GM19468 (cell line): Measurements from ENCODE around the gene TTC16.
"Not testable (repeated sequence)": the region's sequence is repeated elsewhere in the genome, so short reads cannot be mapped to it uniquely, and the experiment has no call there.

Source experiments
- ATAC-seq: cut with Tn5 transposase; IDR thresholded peaks from one replicate; pipeline ENCODE4 v1.9.1; 2021; ENCODE audit warnings: mild to moderate bottlenecking, moderate library complexity, moderate number of reproducible peaks; ENCODE audit not compliant: unreplicated experiment; ENCODE audit errors: extremely low read depth

Gene TTC16

DNA sequence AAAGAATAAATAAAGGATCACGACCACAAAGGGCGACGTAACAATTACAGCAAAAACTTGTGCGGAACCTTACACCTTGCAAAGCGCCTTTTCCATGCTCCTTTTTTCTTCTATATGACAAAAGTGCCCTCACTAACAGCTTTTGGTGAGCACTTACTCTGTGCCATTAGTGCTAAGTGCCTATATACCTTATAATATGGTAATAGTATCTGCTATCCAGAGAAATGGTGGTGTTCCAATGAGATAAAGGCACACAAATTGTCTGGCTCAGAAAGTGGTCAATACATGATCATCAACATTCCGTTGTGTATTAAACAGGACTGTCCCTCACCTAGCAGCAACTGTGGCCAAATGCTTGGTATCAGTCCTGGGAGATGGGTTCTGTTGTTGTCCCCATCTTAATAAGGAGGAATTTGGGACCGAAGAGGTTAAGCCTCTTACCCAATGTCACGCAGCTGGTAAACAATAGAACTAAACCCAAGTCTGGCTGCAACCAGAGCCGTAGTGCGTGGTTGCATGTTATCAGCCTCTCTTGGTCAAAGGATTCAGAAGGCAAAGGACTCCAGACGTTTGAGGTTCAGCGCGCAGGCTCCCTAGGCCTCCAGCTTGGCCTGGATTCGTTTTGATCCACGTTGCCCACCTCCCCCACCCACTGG is 19.8 kb downstream of the TTC16 start:
- ATAC-seq: no peak

DNA sequence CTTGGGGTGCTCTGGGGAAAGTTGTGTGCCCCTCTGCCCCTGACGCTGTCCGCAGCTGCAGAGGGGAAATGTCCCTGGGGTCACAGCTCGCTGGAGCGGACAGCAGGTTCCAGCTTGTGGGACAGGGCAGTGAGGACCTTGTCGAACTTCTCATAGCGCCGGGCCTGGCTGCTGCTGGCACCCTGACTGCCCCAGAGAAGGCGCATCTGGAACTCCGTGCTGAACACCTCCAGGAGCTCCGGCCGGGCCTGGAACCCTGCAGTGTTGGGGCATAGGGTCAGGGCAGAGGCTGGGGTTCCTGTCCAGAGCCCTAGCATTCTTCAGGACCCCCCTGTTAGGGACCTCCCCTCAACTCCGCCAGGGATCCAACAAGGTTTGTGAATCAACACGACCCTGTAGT is 22.8 kb downstream of the TTC16 start:
- no peak for ATAC-seq

DNA sequence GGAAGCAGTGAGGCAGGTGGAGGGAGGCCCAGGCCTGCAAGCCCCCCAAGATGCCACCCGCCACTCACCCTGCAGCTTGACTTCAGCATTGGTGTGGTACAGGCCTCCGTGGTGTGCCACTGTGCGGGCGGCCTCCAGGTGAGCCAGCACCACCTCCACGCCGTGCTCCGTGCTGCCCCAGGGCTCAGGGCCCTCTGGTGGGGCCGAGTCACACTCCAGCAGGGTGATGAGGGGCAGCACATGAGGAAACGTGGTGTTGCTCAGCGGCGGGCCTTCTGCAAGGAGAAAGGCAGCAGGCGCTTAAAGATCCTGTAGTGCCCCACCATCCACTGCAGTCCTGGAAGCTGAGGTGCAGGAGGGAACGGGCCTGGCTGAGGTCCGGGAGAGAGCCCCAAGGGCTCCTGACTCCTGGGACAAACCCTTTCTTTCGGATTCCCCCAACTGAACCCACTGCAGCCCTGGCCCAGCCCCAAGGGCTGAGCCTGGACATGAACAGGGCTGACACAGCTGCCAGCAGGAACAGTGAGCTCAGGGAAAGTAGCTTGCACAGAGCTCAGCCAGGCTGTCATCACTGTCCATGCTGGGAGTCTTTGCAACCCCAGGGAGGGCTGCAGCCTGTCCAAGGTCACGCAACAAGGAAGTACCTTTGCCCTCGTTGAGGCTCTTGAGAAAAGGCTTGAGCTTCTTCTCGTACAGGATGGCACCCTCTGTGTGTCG is 23.9 kb downstream of the TTC16 start:
- no peak for ATAC-seq

DNA sequence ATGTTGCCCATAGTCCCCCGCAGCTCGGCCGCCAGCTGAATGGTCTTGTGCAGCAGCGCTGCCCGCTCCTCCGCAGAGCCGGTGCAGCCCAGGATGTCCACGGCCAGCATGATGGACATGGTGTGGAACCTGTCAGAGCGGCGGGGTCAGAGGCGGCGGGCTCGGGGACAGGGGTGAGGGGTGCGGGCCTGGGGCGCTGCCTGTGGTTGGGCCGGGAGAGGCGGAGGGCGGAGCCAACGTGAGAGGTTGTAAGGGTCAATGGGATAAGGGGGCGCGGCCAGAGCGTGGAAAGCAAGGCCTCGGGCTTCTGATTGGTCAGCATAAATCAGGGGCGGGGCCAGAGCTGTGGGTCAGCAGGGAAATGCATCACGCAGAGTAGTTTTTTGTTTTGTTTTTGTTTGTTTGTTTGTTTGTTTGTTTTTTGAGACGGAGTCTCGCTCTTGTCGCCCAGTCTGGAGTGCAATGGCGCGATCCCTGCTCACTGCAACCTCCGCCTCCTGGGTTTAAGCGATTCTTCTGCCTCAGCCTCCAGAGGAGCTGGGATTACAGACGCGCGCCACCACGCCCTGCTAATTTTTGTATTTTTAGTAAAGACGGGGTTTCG is 26.1 kb downstream of the TTC16 start:
- ATAC-seq: no peak

DNA sequence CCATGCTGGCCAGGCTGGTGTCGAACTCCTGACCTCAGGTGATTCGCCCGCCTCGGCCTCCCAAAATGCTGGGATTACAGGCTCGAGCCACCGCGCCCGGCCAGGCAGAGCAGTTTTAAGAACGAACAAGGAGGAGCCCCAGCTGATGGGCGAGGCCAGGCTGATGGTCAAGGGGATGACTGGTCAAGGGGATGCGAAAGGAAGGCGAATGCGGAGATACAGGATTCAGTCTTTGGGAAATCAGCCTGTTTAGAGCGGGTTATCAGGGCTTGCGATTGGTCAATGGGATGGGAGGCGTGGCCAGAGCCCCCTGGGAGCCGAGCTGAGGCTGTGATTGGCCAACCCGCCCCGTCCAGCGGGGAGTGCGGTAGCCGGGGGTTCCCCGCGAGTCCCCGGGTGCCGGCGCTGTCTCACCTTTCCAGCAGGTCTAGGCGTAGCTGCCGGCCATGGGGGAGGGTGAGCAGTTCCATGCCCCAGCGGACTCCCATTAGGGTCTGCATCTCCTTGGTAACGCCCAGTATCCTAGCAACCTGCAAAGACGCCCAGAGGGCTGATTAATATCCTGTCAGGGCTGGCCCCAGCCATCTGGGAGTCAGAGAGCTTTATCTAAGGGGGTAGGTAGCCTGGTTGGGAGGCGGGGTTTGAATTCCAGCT is 26.7 kb downstream of the TTC16 start:
- no peak for ATAC-seq

DNA sequence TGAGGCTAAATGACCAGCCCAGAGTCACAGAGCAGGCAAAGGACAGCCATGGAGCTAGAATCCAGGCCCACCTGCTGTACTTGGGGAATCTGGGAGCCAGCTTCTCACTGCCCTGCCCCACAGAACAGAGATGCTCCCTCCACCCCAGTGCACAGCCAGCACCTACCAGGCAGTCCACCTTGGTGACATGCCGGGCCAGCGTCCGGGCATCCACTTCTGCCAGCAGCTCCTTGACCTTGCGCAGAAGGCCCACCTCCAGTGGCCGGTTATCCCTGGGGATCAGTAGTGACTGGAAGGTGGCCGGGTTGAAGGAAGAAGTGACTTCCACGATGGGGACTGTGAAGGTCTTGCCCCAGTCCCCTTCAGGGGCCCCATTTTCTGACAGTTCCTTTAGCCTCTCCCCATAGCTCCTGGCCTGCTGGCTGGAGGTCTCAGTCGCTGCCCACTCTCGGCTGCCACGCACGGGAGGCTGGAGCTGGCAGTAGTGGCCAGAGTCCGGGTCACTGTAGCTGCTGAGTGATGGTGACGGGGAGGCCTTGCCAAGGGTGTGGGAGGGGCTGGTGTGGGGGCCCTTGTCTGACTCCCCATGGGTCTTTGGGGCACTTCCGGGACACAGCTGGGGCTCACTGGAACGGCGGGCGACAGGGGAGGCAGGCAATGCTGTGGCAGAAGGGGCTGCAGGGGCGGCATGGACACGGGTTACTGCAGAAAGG is 28.7 kb downstream of the TTC16 start:
- no peak for ATAC-seq

DNA sequence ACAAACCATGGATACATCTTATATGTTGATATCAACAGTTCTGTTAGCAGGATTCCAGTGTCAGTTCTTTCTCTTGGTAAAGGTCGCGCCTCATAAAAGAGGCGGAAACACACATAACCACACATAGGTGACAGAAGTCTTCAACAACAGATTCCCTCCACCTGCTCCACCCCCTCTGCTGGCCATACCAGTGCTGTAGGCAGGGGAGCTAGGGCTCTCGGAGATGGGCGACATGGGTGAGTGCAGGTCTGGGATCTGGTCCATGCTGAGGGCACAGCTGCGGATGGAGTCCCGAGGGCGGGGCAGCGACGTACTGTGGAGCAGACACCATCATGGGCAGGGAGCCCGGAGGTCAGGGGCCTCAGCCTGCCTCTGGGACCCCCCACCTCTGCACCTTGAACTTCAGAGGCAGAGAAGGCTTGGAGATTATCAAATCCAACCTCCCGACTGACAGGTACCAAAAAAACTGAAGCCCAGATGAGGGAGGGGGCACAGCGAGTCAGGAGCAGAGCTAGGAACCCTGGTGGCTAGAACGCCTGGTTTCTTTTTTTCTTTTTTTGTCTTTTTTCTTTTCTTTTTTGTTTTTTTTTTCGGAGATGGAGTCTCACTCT is 31.2 kb downstream of the TTC16 start:
- no peak for ATAC-seq

DNA sequence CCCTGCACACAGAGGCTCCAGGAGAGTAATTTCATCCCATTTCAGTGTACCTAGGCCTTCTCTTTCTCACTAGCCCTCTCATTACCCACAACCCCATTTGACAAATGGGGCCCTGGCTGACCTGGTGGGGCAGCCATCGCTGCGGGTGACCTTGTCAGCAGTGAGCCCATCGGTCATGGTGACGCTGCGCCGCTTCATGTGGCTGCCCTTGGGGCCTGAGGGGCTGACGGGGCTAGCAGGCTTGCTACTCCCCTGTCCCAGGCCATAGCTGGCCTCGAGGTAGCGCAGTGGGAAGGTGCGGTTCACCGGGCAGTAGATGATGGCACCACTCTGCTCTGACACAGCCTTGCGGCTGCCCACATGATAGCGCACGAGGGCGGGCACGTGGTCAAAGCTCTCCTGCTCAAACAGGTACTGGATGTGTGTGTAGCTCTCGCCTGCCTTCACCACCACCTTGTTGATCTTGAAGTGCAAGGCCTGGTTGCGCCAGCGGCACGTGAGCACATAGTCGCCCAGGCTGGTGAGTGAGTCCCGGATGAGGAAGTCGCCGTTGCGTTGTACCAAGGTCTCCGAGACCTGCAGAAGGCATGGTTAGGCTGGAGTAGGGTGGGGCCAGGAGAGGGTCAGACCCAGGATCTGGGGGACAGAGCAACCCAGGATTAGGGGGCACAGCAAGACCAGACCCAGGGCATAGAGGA is 33.4 kb downstream of the TTC16 start:
- ATAC-seq: no peak

DNA sequence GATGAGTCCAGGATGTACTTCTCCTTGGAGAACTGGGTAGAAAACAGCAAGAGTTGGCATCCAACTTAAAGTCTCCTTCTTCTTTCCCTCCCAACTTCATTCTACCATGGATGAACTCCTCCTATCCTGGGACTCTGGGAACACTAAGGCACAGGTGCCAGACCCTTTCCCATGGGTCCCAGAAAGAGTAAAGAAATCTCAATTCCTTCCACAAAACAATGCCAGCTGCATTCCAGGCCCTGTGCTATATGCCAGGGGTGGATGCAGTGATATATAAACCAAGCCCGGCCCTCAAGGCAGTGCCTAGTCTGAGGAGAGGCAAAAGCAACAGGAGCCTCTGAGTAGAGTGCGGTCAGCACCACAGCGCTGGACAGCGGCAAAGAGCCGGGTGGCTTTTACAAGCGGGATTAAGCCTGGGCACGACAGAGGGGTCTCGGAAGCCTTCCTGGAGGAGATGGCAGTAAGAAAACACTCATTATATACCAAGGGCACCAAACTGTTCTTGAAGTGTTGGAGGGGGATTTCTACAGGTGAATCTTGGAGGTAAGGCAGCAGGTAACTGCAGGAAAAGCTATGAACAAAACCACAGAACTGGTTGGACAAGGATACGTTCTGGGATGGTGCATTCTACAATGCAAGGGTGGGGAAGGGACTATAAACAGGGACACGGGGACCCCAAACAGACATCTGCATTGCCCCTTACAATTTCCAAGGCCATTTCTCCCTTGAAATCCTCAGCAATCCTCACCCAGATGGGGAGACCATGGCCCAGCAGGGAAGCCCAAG is 35.6 kb downstream of the TTC16 start:
- ATAC-seq: no peak

DNA sequence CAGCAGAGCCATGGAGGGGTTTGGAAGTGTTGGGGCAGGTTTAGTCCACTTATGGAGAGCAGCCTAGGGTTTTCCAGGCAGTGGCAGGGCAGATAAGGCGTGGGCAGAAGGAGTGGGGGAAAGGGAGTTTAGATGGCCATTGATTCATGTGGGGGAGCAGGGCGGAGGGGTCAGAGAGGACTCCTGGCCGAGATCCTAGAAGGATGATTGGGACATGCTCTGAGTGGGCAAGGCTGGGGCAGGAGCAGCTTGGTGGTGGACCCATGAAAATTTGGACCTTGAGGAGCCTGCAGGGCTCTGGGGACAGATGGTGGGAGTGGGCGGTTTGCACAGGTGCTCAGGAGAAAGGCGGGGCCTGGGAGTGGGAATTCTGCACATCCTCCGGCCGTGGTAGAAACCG is 37.3 kb downstream of the TTC16 start:
- no peak for ATAC-seq

DNA sequence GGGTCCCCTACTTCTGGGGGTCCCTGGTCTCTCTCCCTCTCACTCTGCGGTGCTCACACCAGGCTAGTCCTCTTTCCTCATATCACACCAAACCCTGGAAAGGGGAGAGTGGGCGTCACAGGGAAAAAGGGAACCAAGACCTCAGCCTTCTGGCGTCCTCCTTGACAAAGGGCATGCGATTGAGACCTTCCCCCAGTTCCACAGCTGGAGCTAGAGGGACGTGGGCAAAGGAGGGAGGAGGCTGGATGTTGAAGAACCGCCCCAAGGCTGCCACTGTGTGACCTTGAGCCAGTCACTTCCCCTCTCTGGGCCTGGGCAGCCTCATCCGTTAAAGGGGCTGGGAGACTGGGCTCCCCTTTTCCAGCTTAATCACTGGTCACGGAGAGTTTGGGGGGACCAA is 37.7 kb downstream of the TTC16 start:
- no peak for ATAC-seq

DNA sequence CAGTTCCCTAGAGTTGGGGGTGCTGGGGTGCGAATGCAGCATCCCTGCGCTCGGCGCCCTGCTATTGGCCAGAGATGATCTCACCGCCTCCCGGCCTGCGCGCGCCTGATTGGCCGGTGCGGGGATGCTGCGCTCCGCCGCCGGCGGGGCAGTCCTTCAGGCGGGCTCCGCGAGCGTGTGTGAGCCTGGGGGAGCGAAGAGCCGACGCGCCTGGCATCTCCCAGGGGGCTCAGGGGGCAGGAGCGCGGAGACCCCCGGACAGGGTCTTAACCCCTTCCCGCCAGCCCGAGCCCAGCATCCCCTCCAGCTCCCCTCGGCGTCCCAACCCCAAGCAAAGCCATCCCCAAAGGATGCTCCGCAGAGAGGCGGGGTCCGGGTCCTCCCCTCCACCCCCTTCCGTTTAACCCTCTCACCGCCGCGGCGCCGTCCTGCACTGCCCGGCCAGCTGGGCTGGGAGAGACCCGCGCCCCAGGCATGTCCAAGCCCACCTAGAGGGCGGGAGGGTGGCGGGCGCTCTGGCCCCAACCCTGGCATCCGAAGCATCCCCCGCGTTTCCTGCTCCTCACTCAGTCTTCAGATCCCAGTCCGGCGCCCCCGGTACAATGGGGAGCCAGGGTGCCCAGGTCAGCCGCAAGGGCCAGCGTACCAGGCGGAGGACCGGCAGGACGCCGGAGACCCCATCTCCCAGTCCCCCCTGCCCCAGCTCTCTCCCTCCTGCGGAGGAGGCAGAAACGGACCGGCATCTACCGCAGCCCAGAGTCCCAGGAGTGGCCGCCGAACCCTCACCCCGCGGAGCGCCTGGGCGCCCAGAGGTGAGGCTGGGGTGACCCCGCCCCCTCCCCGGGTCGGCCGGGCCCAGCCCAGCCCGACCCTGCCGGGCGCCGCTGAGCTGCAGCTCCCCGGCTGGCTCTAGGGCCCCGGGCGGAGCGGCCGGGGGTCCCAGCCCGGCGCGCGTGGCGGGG is 38.5 kb downstream of the TTC16 start:
- ATAC-seq: no peak

DNA sequence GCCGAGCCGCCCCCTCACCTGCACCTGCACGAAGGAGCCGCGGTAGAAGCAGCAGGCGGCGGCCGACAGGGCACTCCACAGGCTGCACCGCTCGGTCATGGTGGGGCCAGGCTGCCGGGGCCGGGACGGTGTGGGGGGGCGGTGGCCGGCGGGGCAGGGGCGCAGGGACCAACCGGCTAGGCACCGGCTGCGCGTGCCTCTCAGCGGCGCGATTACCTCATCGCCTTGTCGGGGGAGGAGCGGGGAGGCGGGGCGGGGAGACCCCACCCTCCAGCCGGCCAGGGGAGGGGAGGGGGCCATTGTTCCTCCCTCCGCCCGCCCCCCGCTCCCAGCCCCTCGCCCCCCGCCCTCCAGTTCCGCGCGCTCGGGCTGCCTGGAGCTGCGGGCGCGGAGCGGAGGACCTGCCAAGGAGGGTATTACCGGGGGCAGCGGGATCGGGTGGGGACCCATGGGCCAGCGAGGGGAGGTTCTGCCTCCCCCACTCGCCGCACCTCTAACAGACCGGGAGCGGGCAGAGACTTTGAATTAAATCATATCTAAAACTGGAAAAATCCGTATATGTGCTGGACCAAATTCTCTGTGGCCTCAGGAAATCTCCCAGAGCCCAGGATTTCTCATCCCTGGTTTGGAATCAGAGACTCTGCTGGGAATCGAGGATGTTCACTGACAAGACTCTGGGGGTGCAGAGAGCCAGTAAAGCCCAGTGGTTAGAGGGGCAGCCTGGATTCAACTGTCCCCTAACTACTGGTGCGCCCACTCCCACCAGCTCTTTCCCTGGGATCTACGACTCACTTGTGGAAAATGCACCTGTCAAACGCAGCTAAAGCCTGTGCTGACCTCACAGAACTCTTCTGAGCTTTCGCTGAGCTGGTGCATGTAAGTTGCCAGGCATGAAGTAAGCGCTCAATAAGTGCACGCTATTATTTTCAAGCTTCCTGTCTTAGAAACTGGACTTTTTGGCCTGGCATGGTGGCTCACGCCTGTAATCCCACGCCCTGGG is 39.5 kb downstream of the TTC16 start:
- ATAC-seq: no peak

DNA sequence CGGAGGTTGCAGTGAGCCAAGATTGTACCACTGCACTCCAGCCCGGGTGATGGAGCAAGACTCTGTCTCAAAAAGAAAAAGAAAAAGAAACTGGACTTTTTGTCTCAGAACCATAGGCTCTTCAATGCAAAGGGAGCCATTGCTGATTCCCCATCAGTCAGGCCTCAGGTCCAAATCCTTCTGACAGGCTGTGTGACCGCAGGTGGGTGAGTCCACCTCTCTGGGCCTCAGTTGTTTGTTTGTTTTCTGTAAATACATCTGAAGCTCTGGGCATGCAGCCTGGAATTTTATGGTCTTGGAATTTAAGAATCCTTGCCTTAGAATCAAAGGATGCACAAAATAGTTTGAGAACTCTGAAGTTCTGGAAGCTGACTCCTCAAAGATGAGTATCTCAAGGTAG is 40.4 kb downstream of the TTC16 start:
- no peak for ATAC-seq

DNA sequence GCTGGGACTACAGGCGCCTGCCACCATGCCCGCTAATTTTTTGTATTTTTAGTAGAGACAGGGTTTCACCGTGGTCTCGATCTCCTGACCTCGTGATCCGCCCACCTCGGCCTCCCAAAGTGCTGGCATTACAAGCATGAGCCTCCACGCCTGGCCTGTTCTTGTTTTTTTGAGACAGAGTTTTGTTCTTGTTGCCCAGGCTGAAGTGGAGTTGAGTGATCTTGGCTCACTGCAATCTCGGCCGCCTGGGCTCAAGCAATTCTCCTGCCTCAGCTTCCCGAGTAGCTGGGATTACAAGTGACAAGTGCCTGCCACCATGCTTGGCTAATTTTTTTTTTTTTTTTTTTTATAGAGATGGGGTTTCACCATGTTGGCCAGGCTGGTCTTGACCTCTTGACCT is 40.9 kb downstream of the TTC16 start:
- ATAC-seq: not testable (repeated sequence)

DNA sequence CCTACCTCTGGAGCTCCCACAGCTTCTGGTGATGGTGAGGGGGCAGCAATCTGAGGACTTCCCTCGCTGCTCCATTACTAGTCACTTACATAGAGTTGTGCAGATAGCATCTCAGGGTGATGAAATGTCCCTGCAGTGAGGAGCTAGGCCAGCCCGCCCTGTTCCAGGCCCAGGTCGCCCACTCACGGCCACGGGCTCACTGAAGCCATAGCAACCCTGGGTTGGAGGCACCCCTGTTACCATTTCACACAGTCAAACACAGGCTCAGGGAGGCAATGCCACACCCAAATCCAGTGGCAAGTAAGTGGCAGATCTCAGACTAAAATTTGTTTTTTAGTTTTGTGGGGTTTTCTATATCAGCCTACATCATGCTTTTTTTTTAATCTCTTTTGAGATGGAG is 43.0 kb downstream of the TTC16 start:
- ATAC-seq: no peak

DNA sequence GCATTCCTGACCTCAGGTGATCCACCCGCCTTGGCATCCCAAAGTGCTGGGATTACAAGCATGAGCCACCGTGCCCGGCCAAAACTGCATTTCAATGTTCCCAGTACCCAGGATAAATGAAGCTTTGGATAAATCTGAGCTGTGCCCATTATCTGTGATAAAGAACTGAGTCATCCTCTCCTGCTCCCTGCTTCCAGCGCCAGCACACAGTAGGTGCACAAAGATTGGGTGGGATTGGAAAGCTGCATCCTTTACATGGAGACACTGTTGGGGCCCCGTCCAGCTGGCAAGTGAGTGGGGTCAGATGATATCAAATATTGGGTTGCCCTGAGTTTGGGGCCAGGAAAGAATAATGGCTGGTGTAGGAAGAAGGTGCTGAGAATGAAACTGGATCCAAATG is 45.2 kb downstream of the TTC16 start:
- no peak for ATAC-seq
